Activated CD8-positive, alpha-beta T cell treated with anti-CD3 and anti-CD28 coated beads for 36 hours (primary cell): Measurements from ENCODE around the gene IQSEC3. TPM values are rescaled to one million over a fixed set of nuclear protein-coding genes. Genes with fewer than 3 reads are reported as not detected.

ENCODE experiments used
- ATAC-seq: fragments of 200-7000 bp; cut with Tn5 transposase; one replicate; pipeline ENCODE4 v1.10.0; 2021; ENCODE audit warnings: mild to moderate bottlenecking, moderate library complexity
- CTCF ChIA-PET: fragments of 350-600 bp; sonication (Branson Sonifier 250); formaldehyde crosslinking; loops from one replicate; lab custom pipeline; 2021; ENCODE audit warnings: antibody characterized with exemption; lab: Charles Lee
- POLR2A ChIA-PET: fragments of 350-600 bp; sonication (Branson Sonifier 250); formaldehyde crosslinking; loops from one replicate; lab custom pipeline; 2021; ENCODE audit warnings: antibody characterized with exemption; lab: Charles Lee
- DNase-seq: peaks from one replicate; pipeline ENCODE4 v3.0.0-alpha.2; 2020
- H3K27ac Mint-ChIP-seq: one replicate; pipeline ENCODE4 v1.8.0; 2021; ENCODE audit warnings: mild to moderate bottlenecking, mixed read lengths
- H3K27me3 Mint-ChIP-seq: one replicate; pipeline ENCODE4 v1.8.0; 2021; ENCODE audit warnings: mixed read lengths
- H3K36me3 Mint-ChIP-seq: one replicate; pipeline ENCODE4 v1.8.0; 2021; ENCODE audit warnings: low read depth, mixed read lengths
- H3K4me1 Mint-ChIP-seq: one replicate; pipeline ENCODE4 v1.8.0; 2021; ENCODE audit warnings: low read depth, mixed read lengths
- H3K4me3 Mint-ChIP-seq: one replicate; pipeline ENCODE4 v1.8.0; 2021; ENCODE audit warnings: mild to moderate bottlenecking, moderate library complexity, mixed read lengths
- H3K9me3 Mint-ChIP-seq: one replicate; pipeline ENCODE4 v1.8.0; 2021; ENCODE audit warnings: mixed read lengths
- CTCF ChIP-seq: fragments of 200-600 bp; IDR thresholded peaks from one replicate; pipeline ENCODE4 v1.8.0; 2022; ENCODE audit warnings: antibody characterized with exemption, mild to moderate bottlenecking
- intact Hi-C: fragments of 100-400 bp; cut with micrococcal nuclease; formaldehyde crosslinking; loops from one replicate; pipeline ENCODE4 v1.10.0; 2022
- total RNA-seq, 2 experiments: library from RNA; stranded (reverse); gene quantifications; one replicate each; pipeline ENCODE4 v1.2.3, GENCODE V29; 2021

IQSEC3 gene
- total RNA-seq, 2 experiments from 2014 or later = 2.5 to 2.7 TPM

GRCh38 chr12:219891-220352 is 153.4 kb downstream of the IQSEC3 start:
- peak; percentile 92 for DNase-seq
- Mint-ChIP-seq H3K36me3 (no peaks in the 10 kb centered on the region), H3K27me3 (no peaks in the 10 kb centered on the region), H3K27ac (no peak overlapping the region), H3K9me3 (no peaks in the 10 kb centered on the region), H3K4me1 (no peaks in the 10 kb centered on the region), H3K4me3 (no peak overlapping the region)
- ATAC-seq = peak; percentile 100
- peak; percentile 90 for TF ChIP-seq CTCF
- ChIA-PET POLR2A (interaction anchor here (0.8 kb wide), 1 partner anchor 66 kb away, joined by 3 read pairs; no protein-coding TSS in a partner anchor), CTCF (interaction anchor here (0.7 to 3.1 kb wide), 22 partner anchors 9 to 328 kb away, joined by 3 to 18 read pairs (median 4); no protein-coding TSS in a partner anchor)
- intact Hi-C loops = no loop called here

- DNase-seq (no peak), ATAC-seq (no peak)
- H3K9me3 Mint-ChIP-seq = no peaks in the 10 kb centered on the region
- TF ChIP-seq CTCF = no peak
- no peaks in the 10 kb centered on the region for H3K27me3 Mint-ChIP-seq
- CTCF ChIA-PET = interaction anchor here (0.7 to 3.1 kb wide), 16 partner anchors 10 to 113 kb away, joined by 3 to 18 read pairs (median 4); no protein-coding TSS in a partner anchor
- no peaks in the 10 kb centered on the region for H3K4me1 Mint-ChIP-seq
- intact Hi-C loops = no loop called here
- no peak overlapping the region for H3K4me3 Mint-ChIP-seq
- POLR2A ChIA-PET = interaction anchor here (0.8 kb wide), 1 partner anchor 65 kb away, joined by 3 read pairs; no protein-coding TSS in a partner anchor
- H3K36me3 Mint-ChIP-seq = no peaks in the 10 kb centered on the region
- no peak overlapping the region for H3K27ac Mint-ChIP-seq
Observed at GRCh38 chr12:220491-220890, 153.9 kb downstream of the IQSEC3 start.

- no peak for DNase-seq
- Mint-ChIP-seq H3K27me3 (no peaks in the 10 kb centered on the region), H3K27ac (no peak overlapping the region), H3K9me3 (no peaks in the 10 kb centered on the region), H3K36me3 (no peaks in the 10 kb centered on the region), H3K4me1 (no peaks in the 10 kb centered on the region), H3K4me3 (no peak overlapping the region)
- CTCF ChIA-PET = interaction anchor here (1.1 to 3.1 kb wide), 2 partner anchors 12 to 50 kb away, joined by 4 to 14 read pairs; no protein-coding TSS in a partner anchor
- intact Hi-C loops = no loop called here
- ATAC-seq = no peak
- no peak for TF ChIP-seq CTCF
- POLR2A ChIA-PET = no interaction called here
Observed at GRCh38 chr12:220946-221550, 154.5 kb downstream of the IQSEC3 start.

- Mint-ChIP-seq H3K27me3 (no peaks in the 10 kb centered on the region), H3K36me3 (no peaks in the 10 kb centered on the region), H3K4me1 (no peaks in the 10 kb centered on the region), H3K4me3 (no peak overlapping the region), H3K27ac (no peak overlapping the region), H3K9me3 (no peaks in the 10 kb centered on the region)
- no peak for ATAC-seq
- TF ChIP-seq CTCF = no peak
- ChIA-PET CTCF (interaction anchor here (0.8 kb wide), 1 partner anchor 63 kb away, joined by 3 read pairs; no protein-coding TSS in a partner anchor), POLR2A (no interaction called here)
- intact Hi-C loops = no loop called here
- no peak for DNase-seq
Observed at GRCh38 chr12:221736-222135, 155.2 kb downstream of the IQSEC3 start.

- DNase-seq (no peak), ATAC-seq (no peak)
- H3K27me3 Mint-ChIP-seq = peaks cover 2% of the 10 kb centered on the region
- H3K36me3 Mint-ChIP-seq = no peaks in the 10 kb centered on the region
- POLR2A ChIA-PET = interaction anchor here (0.8 kb wide), 1 partner anchor 13 kb away, joined by 4 read pairs; no protein-coding TSS in a partner anchor
- no peak overlapping the region for H3K27ac Mint-ChIP-seq
- intact Hi-C loops = no loop called here
- TF ChIP-seq CTCF = no peak
- no peaks in the 10 kb centered on the region for H3K4me1 Mint-ChIP-seq
- no peak overlapping the region for H3K4me3 Mint-ChIP-seq
- no peaks in the 10 kb centered on the region for H3K9me3 Mint-ChIP-seq
- CTCF ChIA-PET = interaction anchor here (1.1 kb wide), 1 partner anchor 52 kb away, joined by 3 read pairs; no protein-coding TSS in a partner anchor
Observed at GRCh38 chr12:223841-224240, 157.3 kb downstream of the IQSEC3 start.
